ENCODE data around the gene ODAM.

GRCh38 chr4:70192895-70193294, 2.6 kb upstream of the ODAM start:
- TF ChIP-seq RBBP5 (IDR thresholded peaks at IDR 0.05; ENCODE audit: borderline replicate concordance, low read depth, low read length) (no peak), JUND (IDR thresholded peaks at IDR 0.05; ENCODE audit: low read length) (no peak), CTCF (IDR thresholded peaks at IDR 0.05; ENCODE audit: control extremely low read depth in 1 of 3, insufficient read depth in 1 of 3, low read depth in 1 of 3, low read length in 3 of 3) (no peak), BRCA1 (IDR thresholded peaks at IDR 0.05; ENCODE audit: low read depth, low read length) (no peak), TAF1 (IDR thresholded peaks at IDR 0.05; ENCODE audit: low read depth, low read length) (no peak)
